Trophoblast cell (in vitro differentiated cells and primary cell): Measurements from ENCODE around the gene CARD10.

Source experiments
- DNase-seq, 2 donors: peaks; one replicate each; pipeline ENCODE4 v3.0.0-alpha.2; 2016
- H2AFZ ChIP-seq: 2 replicates; pipeline ENCODE4 v1.6.1; 2013; ENCODE audit warnings: low read length, moderate library complexity, mild to moderate bottlenecking; ENCODE audit not compliant: insufficient read depth, poor library complexity
- H2AK5ac ChIP-seq: 2 replicates; pipeline ENCODE4 v1.6.1; 2013; ENCODE audit warnings: mild to moderate bottlenecking, low read length
- H2BK120ac ChIP-seq: 2 replicates; pipeline ENCODE4 v1.6.1; 2013; ENCODE audit warnings: low read length, mild to moderate bottlenecking, moderate library complexity; ENCODE audit not compliant: insufficient read depth, poor library complexity
- H2BK12ac ChIP-seq: 2 replicates; pipeline ENCODE4 v1.6.1; 2013; ENCODE audit warnings: mild to moderate bottlenecking, low read length, moderate library complexity
- H2BK5ac ChIP-seq: 2 replicates; pipeline ENCODE4 v1.6.1; 2013; ENCODE audit warnings: low read length, low read depth, moderate library complexity, mild to moderate bottlenecking; ENCODE audit not compliant: poor library complexity
- H3K14ac ChIP-seq: 2 replicates; pipeline ENCODE4 v1.6.1; 2013; ENCODE audit warnings: mild to moderate bottlenecking, low read length
- H3K18ac ChIP-seq: 2 replicates; pipeline ENCODE4 v1.6.1; 2013; ENCODE audit warnings: mild to moderate bottlenecking, low read length
- H3K23ac ChIP-seq: 2 replicates; pipeline ENCODE4 v1.6.1; 2013; ENCODE audit warnings: low read length
- H3K27ac ChIP-seq: 2 replicates; pipeline ENCODE4 v1.5.1; 2013; ENCODE audit warnings: low read depth, mild to moderate bottlenecking, inconsistent platforms, low read length, moderate library complexity
- H3K27me3 ChIP-seq: 2 replicates; pipeline ENCODE4 v1.6.1; 2013; ENCODE audit warnings: inconsistent platforms, mild to moderate bottlenecking, low read length, moderate library complexity; ENCODE audit not compliant: insufficient read depth
- H3K36me3 ChIP-seq, 2 experiments: 1 replicate in 1 of 2; 2 replicates in 1 of 2; pipeline ENCODE4 v1.6.1; 2013; ENCODE audit warnings: low read length in 2 of 2, mild to moderate bottlenecking in 2 of 2, moderate library complexity in 1 of 2; ENCODE audit not compliant: insufficient read depth in 2 of 2, control insufficient read depth in 1 of 2
- H3K4ac ChIP-seq: 2 replicates; pipeline ENCODE4 v1.6.1; 2013; ENCODE audit warnings: low read depth, mild to moderate bottlenecking, low read length, moderate library complexity
- H3K4me1 ChIP-seq, 2 experiments: 1 replicate in 1 of 2; 2 replicates in 1 of 2; pipeline ENCODE4 v1.6.1; 2013; ENCODE audit warnings: low read length in 2 of 2, mild to moderate bottlenecking in 2 of 2, moderate library complexity in 1 of 2; ENCODE audit not compliant: insufficient read depth in 2 of 2, control insufficient read depth in 1 of 2
- H3K4me2 ChIP-seq: 2 replicates; pipeline ENCODE4 v1.6.1; 2013; ENCODE audit warnings: inconsistent platforms, mild to moderate bottlenecking, low read length, moderate library complexity
- H3K4me3 ChIP-seq: 2 replicates; pipeline ENCODE4 v1.5.1; 2013; ENCODE audit warnings: mild to moderate bottlenecking, low read depth, low read length, inconsistent platforms
- H3K79me1 ChIP-seq: one replicate; pipeline ENCODE4 v1.6.1; 2013; ENCODE audit warnings: low read length
- H3K79me2 ChIP-seq: 2 replicates; pipeline ENCODE4 v1.6.1; 2013; ENCODE audit warnings: low read length, mild to moderate bottlenecking; ENCODE audit not compliant: control insufficient read depth, insufficient read depth, poor library complexity
- H3K9ac ChIP-seq: 2 replicates; pipeline ENCODE4 v1.6.1; 2013; ENCODE audit warnings: mild to moderate bottlenecking, low read length
- H3K9me3 ChIP-seq: 2 replicates; pipeline ENCODE4 v1.6.1; 2013; ENCODE audit warnings: low read depth, mild to moderate bottlenecking, control low read depth, inconsistent platforms, low read length; ENCODE audit not compliant: insufficient read depth
- H4K12ac ChIP-seq: 2 replicates; pipeline ENCODE4 v1.6.1; 2013; ENCODE audit warnings: low read depth, mild to moderate bottlenecking, low read length, moderate library complexity
- H4K8ac ChIP-seq: 2 replicates; pipeline ENCODE4 v1.6.1; 2013; ENCODE audit warnings: low read depth, mild to moderate bottlenecking, low read length, moderate library complexity
- H4K91ac ChIP-seq: one replicate; pipeline ENCODE4 v1.6.1; 2013; ENCODE audit warnings: low read depth, mild to moderate bottlenecking, low read length, moderate library complexity
- WGBS: extraction: QIAGEN DNeasy Blood & Tissue Kit; methylation state at CpG from one replicate; pipeline ENCODE4 v1.1.7; 2013; ENCODE audit warnings: missing lambda C conversion rate; ENCODE audit not compliant: insufficient read length, insufficient coverage; ENCODE audit errors: extremely low coverage; 5-methylcytosine and 5-hydroxymethylcytosine counted together

The CARD10 gene

GRCh38 chr22:37473437-37473946 lies 45.7 kb downstream of the CARD10 start:
- H4K8ac ChIP-seq = no peak overlapping the region
- no peak overlapping the region for H3K14ac ChIP-seq
- H3K4me2 ChIP-seq = no peak overlapping the region
- no peak overlapping the region for H3K23ac ChIP-seq
- H2AFZ ChIP-seq = no peak overlapping the region
- H3K4me1 ChIP-seq = no peaks in the 10 kb centered on the region
- no peak overlapping the region for H3K27ac ChIP-seq
- H3K79me2 ChIP-seq = no peaks in the 10 kb centered on the region
- H3K36me3 ChIP-seq = no peaks in the 10 kb centered on the region
- H3K79me1 ChIP-seq = no peaks in the 10 kb centered on the region
- no peak overlapping the region for H3K18ac ChIP-seq
- H3K4me3 ChIP-seq = no peak overlapping the region
- no peaks in the 10 kb centered on the region for H3K9me3 ChIP-seq
- no peak for DNase-seq
- no peaks in the 10 kb centered on the region for H3K27me3 ChIP-seq
- WGBS = no CpG with 5 or more reads among the region's 8 CpGs
- no peak overlapping the region for H2BK120ac ChIP-seq
- no peak overlapping the region for H3K4ac ChIP-seq
- H2BK5ac ChIP-seq = no peak overlapping the region
- H2AK5ac ChIP-seq = no peak overlapping the region
- H3K9ac ChIP-seq = no peak overlapping the region
- H2BK12ac ChIP-seq = no peak overlapping the region
- no peak overlapping the region for H4K12ac ChIP-seq
- H4K91ac ChIP-seq = no peak overlapping the region

- Histone ChIP-seq H3K4ac (no peak overlapping the region), H3K14ac (no peak overlapping the region), H3K27ac (no peak overlapping the region), H4K91ac (no peak overlapping the region), H3K23ac (no peak overlapping the region), H2BK5ac (no peak overlapping the region), H3K4me2 (no peak overlapping the region), H3K18ac (no peak overlapping the region), H3K4me1 (no peaks in the 10 kb centered on the region), H3K9ac (no peak overlapping the region), H2AK5ac (no peak overlapping the region), H2AFZ (no peak overlapping the region), H3K36me3 (no peaks in the 10 kb centered on the region), H3K4me3 (no peak overlapping the region), H4K12ac (no peak overlapping the region), H2BK12ac (no peak overlapping the region), H4K8ac (no peak overlapping the region), H3K79me1 (no peaks in the 10 kb centered on the region), H3K79me2 (no peaks in the 10 kb centered on the region), H3K9me3 (no peaks in the 10 kb centered on the region), H3K27me3 (no peaks in the 10 kb centered on the region), H2BK120ac (no peak overlapping the region)
- WGBS = no CpG with 5 or more reads among the region's 8 CpGs
- DNase-seq = no peak
Measured at GRCh38 chr22:37472418-37473006, 46.7 kb downstream of the CARD10 start.

- H3K18ac ChIP-seq = no peak overlapping the region
Measured at GRCh38 chr22:37471727-37472417, 47.3 kb downstream of the CARD10 start.

GRCh38 chr22:37470087-37470445 lies 49.1 kb downstream of the CARD10 start:
- DNase-seq = no peak
- no peak overlapping the region for H2AFZ ChIP-seq
- no peaks in the 10 kb centered on the region for H3K4me1 ChIP-seq
- H3K18ac ChIP-seq = no peak overlapping the region
- H2BK12ac ChIP-seq = no peak overlapping the region
- no peak overlapping the region for H3K4me2 ChIP-seq
- no peak overlapping the region for H3K14ac ChIP-seq
- H3K23ac ChIP-seq = no peak overlapping the region
- H3K79me1 ChIP-seq = no peaks in the 10 kb centered on the region
- no peak overlapping the region for H3K4me3 ChIP-seq
- no peak overlapping the region for H2BK120ac ChIP-seq
- H3K27ac ChIP-seq = no peak overlapping the region
- no peak overlapping the region for H3K4ac ChIP-seq
- H2BK5ac ChIP-seq = no peak overlapping the region
- WGBS = no CpG with 5 or more reads among the region's 5 CpGs
- H3K27me3 ChIP-seq = no peaks in the 10 kb centered on the region
- H2AK5ac ChIP-seq = no peak overlapping the region
- H3K9ac ChIP-seq = no peak overlapping the region
- H3K36me3 ChIP-seq = no peaks in the 10 kb centered on the region
- H3K9me3 ChIP-seq = peaks cover 5% of the 10 kb centered on the region
- no peaks in the 10 kb centered on the region for H3K79me2 ChIP-seq
- H4K91ac ChIP-seq = no peak overlapping the region
- H4K12ac ChIP-seq = no peak overlapping the region
- no peak overlapping the region for H4K8ac ChIP-seq

More at GRCh38 chr22:37471727-37472417, 47.3 kb downstream of the CARD10 start:
- no peak overlapping the region for H3K27ac ChIP-seq
- no peak overlapping the region for H3K23ac ChIP-seq
- H4K91ac ChIP-seq = no peak overlapping the region
- no peak overlapping the region for H3K14ac ChIP-seq
- DNase-seq = no peak
- no peaks in the 10 kb centered on the region for H3K79me2 ChIP-seq
- no peak overlapping the region for H2AFZ ChIP-seq
- H2BK5ac ChIP-seq = no peak overlapping the region
- no peak overlapping the region for H2BK120ac ChIP-seq
- no peak overlapping the region for H3K4ac ChIP-seq
- H3K36me3 ChIP-seq = no peaks in the 10 kb centered on the region
- H4K12ac ChIP-seq = no peak overlapping the region
- no peaks in the 10 kb centered on the region for H3K27me3 ChIP-seq
- no peaks in the 10 kb centered on the region for H3K79me1 ChIP-seq
- no peaks in the 10 kb centered on the region for H3K4me1 ChIP-seq
- no peak overlapping the region for H3K4me2 ChIP-seq
- H4K8ac ChIP-seq = no peak overlapping the region
- H3K9me3 ChIP-seq = no peaks in the 10 kb centered on the region
- no peak overlapping the region for H2BK12ac ChIP-seq
- H2AK5ac ChIP-seq = no peak overlapping the region
- H3K9ac ChIP-seq = no peak overlapping the region
- H3K4me3 ChIP-seq = no peak overlapping the region
- WGBS = no CpG with 5 or more reads among the region's 9 CpGs
